Measurements from ENCODE around the gene STMN3.
A peak's percentile ranks its signal among the peaks of the same experiment; 100 is the strongest.
"Not testable (repeated sequence)": the region's sequence is repeated elsewhere in the genome, so short reads cannot be mapped to it uniquely, and the experiment has no call there.

The STMN3 gene

DNA sequence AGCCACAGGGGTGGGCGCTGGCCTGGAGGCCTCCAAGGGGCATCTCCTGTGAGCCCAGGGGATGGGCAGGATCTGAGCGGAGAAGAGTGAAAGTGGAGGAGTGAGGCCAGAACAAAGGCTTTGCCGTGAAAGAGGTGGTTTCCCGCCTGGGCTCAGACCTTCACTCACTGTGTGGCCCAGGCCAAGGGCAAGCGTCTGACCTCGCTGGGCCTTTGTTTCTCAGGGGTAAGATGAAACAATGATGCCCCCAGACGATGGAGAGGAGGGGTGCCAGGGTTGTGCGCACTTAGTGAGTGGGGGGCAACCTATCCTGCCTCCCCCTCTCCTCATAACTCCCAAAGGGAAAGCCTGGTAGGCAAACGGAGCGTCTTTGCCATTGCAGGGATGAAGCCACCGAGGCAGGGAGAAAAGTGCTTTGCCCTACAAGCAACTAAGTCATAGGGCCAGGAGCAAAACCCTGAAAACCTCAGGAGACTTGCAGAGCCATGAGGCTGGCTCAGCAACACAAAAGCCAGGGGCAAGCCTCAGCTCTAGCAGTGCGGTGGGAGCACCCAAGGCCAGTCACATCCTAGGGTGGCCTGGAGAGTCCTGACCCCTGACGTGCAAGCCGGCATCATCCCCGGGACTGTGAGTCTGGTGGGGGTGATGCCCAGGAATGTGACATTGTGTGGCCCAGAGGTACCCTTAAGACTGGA lies 897 bp upstream of the STMN3 start:
- DNase-seq, result no peak

DNA sequence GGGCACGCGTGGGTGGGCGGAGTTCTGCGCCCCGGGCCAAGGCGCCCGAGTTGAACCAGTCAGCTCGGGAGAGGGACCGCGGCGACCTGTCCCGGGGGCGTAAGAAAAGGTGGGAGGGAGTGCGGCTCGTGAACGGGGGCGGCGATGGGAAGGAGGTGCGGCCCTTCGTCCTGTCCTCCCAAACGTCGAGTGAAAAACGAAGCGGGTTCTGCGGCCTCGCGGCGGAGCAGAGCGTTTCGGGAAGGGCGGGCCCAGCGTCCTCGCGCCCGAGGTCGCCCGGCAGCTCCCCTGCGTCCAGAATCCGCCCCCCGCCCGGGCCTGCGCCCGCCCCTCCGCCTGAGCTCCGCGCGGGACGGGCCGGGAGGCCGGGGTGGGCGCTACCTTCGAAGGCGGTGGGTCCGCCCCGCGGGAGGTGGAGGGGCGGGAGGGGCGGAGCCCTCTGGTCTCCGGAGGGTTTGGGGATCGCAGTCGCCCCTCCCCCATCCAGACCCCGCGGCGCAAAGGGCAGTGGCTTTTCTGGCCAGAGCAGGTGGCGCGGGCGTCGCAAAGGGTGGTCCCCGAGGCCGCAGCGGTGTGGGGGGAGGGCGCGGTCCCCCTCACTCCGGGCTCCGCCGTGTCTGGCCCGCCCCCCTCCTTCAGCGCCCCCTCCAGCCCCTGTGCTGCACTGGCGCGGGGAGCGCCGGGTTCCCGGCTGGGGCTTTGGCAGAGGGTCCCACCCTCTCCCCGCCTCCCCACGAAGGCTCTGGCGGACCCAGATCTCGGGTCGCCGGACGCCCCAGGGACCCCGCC lies 838 bp downstream of the STMN3 start:
- peak; percentile 38 to 49 for DNase-seq

DNA sequence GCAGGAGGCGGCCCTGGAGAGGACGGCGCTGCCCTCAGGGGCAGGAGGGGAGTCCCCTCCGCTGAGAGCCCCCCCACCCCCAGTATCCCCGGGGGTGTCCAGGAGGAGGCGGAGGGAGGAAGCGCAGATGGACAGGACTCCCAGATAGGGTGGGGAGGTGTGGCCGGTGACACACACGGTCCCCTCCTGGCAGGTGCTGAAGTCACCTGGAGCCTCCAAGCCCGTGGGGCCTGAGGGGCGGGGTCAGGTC lies 1.4 kb downstream of the STMN3 start:
- no peak for DNase-seq

DNA sequence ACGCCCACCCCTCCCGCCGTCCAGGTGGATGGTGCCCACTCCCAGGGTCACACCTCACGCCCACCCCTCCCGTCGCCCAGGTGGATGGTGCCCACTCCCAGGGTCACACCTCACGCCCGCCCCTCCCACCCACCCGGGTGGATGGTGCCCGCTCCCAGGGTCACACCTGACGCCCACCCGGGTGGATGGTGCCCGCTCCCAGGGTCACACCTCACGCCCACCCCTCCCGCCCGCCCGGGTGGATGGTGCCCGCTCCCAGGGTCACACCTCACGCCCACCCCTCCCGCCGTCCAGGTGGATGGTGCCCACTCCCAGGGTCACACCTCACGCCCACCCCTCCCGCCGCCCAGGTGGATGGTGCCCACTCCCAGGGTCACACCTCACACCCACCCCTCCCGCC lies 2.7 kb downstream of the STMN3 start:
- not testable (repeated sequence) for DNase-seq

DNA sequence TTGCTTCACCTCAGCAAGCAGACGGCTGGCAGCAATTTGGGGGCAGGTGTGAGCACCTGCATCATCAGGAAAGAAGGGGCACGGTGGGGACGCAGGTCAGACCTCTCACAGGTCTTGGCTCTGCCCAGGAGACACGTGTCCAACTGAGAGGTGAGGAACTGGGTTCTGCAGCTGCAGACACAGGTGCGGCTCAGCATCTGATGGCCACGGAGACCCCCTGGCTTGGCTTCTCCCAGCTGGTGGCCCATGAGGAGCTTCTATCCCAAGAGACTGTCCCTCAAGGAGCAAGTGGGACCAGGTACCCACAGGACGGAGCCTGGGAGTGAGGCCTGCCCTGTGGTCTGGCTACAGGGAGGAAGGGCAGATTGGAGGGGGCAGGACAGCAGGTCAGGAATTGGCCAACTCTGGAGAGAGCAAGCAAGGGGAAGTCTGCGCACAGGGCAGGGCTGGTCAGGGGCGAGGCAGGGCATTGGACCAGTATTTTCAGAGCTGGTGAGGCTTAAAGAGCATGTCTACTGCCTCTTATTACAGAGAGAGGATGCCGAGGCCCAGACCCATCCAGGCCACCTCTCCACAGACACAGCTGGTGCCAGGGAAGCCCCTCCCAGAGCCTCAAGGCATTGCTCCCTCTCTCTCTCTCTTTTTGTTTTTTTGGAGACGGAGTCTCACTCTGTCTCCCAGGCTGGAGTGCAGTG lies 4.2 kb downstream of the STMN3 start:
- DNase-seq, result no peak

DNA sequence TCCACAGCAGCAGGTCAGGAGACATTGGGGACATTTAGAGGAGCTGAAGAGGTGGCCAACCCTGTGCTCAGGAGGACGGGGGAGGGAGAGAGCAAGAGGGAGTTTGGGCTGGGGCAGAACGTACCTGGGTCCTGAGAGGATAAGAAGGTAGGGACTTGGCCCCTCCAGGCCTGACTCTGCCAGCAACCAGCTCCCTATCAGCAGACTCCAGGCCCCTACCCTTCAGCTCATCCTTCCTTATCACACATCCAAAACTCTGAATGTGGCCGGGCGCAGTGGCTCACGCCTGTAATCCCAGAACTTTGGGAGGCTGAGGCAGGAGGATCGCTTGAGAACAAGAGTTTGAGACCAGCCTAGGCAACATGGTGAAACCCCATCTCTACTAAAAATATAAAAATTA lies 5.0 kb downstream of the STMN3 start:
- no peak for DNase-seq

DNA sequence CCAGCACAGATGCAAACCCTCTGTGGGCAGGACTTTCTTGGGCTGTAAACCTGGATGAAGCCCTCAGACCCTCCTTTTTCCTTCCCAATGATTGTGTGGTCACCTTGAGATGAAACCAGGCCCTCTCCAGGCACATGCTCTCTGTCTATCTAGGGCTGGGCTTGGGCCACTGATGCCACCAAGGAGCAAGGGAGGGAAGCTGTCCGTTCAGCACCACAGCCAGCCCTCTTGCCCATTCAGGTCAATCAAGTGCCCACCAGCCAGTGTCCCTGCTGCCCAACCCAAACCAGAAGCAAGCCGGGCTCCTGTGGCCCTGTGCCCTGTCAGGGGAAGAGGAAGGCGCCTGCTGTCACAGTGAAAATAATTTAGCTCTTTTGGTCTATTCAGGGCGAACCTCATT lies 8.0 kb downstream of the STMN3 start:
- DNase-seq, result no peak

DNA sequence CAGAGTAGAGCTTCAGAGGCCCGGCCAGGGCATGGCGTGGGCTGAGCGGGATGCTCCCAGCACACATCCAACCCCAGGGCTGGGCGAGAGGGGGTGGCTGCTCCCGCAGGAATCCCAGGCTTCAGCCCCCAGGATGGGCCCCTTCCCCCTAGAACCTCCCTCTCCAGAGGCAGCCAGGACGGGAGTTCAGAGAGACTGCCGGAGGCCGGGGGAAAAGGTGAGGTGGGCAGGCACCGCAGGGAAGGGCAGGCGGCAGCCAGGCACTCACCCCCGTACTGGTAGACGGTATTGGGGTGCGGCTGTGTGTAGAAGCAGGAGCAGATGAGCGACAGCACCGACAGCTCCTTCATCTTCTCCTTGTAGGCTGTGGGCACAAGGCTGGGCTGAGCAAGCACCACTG lies 9.3 kb downstream of the STMN3 start:
- DNase-seq, result no peak

DNA sequence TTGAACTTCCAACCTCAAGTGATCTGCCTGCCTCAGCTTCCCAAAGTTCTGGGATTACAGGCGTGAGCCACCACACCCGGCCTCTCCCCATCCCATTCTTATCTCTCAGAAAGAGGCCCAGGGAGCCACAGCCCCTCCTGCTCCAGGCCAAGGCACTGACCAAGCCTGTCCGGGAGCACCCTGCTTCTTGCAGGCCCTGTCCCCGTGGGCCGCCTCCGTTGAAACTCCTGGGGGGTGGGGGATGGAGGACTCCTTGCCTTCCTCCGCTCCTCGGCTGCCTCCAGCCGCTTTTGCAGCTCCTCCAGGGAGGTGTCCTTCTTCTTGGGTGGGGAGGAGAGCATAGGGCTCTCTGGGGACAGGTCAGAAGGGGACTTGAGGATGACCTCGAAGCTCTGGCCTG lies 9.7 kb downstream of the STMN3 start:
- DNase-seq, result no peak

DNA sequence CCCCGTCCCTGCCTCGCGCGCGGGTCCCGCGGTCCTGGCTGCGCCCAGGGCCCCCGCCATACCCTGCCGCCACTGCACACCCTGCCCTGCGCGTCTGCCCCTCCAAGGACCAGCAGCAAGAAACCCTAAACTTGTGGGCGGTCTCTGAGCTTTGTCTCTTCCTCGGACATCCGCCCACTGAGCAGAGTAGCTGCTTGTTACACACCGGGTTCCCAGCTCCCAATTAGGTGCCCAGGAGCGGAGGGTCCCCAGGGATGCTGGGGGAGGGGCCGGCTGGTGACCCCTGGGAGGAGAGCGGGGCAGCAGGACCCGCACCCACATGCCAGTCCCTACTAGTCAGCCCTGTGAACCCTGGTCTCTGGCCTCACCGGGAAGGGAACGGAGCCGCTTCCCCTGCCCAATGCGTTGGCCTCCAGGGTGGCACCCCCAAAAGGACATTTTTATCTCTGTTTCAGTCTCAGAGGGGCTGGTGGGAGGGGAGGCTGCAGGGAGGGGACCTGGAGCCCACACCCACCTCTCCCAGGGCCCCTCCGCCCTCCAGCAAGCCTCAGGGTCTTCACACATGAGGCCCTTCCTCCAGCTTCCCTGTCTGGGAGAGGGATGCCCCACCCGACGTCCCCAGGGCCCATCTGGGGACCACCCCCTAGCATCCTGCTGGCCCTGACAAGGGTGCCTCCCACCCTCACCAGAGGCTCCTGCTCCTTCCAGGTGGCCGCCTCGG lies 10.5 kb downstream of the STMN3 start:
- DNase-seq, result no peak

DNA sequence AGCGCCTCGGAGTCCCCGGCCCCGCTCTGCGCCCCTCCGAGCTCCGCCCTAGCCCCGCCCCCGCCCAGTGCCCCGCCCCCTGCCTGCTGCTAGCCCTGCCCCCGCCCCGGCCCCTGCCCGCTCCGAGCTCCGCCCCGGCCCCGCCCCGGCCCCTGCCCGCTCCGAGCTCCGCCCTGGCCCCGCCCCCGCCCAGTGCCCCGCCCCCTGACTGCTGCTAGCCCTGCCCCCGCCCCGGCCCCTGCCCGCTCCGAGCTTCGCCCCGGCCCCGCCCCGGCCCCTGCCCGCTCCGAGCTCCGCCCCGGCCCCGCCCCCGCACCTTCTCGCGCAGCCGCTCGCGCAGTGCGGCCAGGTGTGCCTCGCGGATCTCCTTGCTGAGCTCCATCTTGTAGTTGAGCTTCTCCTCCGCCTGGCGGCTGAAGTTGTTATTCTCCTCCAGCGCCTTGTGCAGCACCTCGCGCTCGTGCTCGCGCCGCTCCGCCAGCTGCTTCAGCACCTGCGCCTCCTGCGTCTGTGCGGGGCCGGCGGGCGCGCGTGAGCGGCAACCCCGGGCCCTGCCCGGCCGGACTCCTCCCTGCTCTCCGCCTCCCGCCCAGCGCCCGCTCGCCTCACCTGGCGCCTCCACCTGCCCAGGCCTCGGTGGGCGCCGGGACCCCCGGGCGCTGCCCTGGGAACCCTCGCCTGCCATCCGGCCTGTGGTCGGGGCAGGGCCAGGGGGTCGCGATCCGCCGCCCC lies 11.3 kb downstream of the STMN3 start:
- DNase-seq, result peak; percentile 97

DNA sequence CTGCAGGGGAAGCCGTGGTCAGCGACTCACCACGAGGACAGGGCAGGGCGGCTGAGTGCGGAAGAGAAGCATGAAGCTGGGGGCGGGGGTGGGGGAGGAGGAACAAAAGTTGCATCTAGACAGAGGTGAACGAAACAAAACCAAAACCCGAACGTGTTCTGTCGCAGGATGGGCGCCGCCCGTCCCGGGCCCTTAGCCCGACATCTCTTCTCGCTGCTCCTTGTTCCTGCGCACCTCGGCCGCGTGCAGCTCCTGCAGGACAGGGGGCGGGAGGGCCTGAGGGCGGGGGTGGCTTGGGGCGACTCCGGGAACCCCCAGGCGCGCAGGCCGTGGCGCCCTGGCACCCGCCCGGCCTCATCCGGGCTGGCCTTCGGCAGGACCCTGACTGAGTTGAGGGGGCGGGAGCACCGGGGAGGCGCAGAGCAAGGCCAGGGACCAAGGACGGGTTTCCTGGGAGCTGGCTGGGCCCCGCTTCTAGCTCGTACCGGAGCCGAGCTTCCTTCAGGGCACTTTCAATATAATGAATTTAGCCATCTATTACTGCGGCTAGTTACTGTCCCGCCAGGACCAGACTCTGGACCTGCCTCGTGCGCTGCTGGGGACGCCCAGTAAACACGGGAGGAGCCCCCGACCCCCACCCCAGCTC lies 12.0 kb downstream of the STMN3 start:
- DNase-seq, result peak; percentile 59 to 60

DNA sequence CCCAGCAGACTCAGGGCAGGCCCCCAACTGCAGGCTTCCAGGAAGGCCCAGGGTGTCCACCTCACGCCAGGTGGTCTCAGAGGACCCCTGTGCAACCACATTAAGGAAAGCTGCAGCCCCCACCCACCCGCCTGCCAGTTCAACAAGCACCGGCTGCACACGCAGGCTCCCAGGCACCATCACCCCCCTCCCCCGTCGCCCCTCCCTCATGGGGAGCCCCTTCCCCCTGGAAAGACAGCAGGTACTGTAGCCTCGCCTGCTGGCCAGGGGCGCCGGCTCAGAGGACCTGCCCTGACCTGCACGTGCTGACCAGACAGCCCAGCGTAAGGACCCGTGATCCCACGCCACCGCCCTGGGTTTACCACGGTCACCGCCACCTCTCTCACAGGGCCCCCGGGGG lies 12.5 kb downstream of the STMN3 start:
- not testable (repeated sequence) for DNase-seq

DNA sequence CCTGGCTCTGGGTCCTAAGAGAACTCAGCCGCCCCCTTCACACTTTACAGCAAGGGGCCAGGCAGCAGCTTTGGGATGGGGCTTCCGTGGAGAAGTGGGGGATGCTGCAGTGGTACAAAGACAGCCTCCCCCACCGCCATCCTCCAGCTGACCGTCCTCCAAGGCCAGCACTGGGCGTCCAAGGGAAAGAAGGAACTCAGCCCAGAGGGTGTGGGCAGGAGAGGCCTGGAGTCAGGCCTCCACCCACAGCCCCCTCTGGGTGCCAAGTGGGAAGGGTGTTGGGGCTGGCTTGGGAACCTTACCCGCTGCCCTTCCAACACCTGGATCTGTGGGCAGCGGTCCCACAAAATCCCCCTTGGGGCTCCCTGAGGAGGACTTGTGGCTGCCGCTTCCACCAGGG lies 13.1 kb downstream of the STMN3 start:
- DNase-seq, result no peak

DNA sequence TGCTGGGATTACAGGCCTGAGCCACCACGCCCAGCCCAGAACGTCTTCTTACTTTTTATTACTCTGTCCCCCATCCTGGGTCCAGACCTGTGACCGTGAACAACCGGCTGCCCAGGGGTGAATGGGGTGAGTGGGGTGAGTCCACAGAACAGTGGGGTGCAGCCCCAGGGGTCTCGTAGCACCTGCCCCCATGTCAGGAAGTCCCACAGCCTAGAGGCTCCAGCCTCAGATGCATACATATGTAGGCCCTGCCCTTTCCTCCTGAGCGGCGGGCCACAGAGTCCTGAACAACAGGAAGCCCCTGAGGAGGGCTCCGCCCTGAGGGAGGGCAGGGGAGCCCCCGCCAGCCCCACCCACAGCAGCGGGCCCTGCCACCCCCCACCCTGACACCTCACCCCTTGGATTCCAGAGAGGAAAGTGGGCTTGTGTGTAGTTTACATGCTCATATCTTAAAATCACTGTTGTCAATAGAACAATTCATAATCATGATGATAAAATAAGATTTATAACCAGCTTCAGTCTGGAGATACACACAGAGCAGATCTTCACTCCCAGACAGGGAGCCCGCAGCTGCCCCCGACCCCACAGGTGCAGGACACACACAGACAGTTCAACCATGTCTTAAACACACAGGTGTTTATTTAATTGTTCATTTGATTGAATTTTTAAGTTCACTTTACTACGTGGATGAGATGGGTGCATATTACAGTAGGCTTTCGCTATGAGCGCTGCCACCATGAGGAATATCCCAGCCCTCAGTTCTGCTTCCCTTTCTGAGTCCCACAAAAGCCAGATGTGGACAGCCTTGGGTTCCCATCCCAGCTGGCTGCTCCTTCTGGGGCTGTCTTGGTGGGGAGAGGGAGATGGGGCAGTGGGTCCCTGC lies 13.9 kb downstream of the STMN3 start:
- peak; percentile 73 to 85 for DNase-seq

DNA sequence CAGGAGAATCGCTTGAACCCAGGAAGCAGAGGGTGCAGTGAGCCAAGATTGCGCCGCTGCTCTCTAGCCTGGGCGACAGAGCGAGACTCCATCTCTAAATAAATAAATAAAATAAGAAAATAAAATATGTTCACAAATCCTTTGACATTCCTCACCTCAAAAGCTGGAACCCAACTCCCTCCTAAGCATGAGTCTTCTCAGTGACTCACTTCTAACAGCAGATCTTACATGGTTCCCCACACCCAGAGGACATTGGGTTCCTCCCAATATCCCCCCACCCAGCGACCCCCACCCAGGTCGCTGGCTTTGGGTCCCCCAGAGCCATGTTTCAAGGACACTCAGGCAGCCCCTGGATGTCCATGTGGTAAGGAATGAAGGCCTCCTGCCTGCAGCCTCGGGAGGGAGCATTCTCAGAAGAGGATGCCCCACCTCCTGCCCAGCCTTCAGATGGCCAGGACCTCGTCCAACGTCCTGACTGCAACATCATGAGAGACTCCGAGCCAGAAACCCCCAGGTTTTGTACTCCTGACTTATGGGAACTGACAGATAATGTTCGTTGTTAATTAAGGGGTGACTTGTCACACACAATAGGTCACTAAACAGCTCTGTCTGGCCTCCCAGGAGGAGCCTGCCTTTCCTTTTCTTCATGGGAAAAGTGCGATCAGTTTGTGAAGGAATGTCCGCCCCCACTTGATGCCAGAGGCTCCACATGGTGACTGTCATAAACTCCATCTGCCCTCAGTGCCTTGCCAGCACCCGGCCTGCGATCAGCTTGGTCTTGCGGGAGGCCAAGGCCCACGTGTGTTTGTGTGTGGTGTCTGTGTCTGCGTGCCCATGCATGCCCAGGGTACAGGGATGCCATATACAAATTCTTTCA lies 16.2 kb downstream of the STMN3 start:
- DNase-seq, result no peak

DNA sequence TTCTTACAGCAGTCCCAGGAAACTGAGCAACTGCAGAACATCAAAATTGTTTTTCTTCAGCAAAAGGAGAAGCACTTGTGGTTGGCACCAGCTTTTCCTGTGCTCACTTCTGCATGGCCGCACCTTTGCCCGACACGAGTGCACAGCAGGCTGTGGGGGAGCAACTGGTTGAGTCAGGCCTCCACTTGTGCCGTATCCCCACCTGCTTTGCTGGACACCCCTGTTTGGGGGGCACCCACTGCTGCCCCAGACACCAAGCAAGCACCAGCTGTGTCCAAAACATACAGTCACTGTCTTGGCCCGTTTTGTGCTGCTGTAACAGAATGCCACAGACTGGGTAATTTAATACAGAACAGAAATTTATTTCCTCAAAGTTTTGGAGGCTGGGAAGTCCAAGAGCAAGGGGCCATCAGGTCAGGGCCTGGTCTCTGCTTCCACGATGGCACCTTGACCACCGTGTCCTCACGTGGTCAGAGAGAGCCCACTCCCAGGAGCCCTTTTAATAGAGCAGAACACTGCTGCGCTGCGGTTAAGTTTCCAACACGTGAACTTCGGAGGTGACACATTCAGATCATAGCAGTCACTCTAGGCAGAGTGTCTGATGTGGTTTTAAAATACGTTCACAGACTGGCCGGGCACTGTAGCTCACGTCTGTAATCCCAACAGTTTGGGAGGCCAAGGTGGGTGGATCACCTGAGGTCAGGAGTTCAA lies 17.6 kb downstream of the STMN3 start:
- peak; percentile 81 to 85 for DNase-seq

DNA sequence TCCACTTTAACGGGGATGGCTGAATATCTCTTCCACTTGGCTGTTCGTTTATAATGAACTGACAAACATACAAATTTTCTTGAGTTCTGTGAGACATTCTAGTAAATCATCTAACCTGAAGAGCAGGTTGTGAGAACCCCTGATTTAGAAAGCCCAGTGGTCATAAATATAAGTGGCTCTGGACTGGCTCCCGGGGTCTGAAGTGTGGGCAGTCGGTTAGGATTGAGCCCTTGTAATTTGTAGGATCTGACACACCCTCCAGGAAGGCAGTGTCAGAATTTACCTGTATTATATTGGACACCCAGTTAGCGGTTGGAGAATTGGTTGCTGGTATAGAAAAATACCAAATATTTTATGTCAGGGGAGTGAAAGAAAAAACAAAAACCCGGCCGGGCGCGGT lies 19.5 kb downstream of the STMN3 start:
- no peak for DNase-seq

DNA sequence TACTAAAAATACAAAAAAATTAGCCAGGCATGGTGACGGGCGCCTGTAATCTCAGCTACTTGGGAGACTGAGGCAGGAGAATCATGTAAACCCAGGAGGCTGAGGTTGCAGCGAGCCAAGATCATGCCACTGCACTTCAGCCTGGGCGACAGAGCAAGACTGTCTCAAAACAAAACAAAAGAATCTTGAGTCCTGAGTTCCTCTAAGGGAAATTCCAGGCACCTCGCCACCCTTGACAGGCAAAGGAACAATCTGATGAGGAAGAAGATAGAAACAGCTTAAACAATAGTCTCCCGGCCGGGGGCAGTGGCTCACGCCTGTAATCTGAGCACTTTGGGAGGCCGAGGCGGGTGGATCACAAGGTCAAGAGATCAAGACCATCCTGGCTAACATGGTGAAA lies 21.8 kb downstream of the STMN3 start:
- DNase-seq, result peak in 1 of 2 donors; percentile 16

DNA sequence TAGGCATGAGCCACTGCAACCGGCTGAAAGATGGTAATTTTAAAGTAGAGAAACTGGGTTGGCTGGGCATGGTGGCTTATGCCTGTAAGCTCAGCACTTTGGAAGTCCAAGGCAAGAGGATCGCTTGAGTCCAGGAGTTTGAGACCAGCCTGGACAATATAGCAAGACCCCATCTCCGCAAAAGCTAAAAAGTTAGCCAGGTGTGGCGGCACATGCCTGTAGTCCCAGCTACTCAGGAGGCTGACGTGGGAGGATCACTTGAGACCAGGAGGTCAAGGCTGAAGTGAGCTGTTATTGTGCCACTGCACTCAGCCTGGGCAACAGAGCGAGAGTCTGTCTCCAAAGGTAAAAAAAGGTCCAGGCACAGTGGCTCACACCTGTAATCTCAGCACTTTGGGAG lies 22.3 kb downstream of the STMN3 start:
- DNase-seq, result not testable (repeated sequence)
